SK-N-SH (cell line): Measurements from ENCODE around the gene IL17REL. TPM values are rescaled to one million over a fixed set of nuclear protein-coding genes. Genes with fewer than 3 reads are reported as not detected.
"Not testable (repeated sequence)": the region's sequence is repeated elsewhere in the genome, so short reads cannot be mapped to it uniquely, and the experiment has no call there.

Source experiments
- CTCF ChIA-PET: fragments of 300-600, 350-600 bp; formaldehyde crosslinking; extraction: SDS; loops from one replicate; lab custom pipeline; 2021; lab: Yijun Ruan, JAX
- POLR2A ChIA-PET: fragments of 350-600 bp; sonication (Branson Sonifier 250); formaldehyde crosslinking; extraction: SDS; loops from one replicate; lab custom pipeline; 2020; ENCODE audit warnings: antibody characterized with exemption, inconsistent platforms; lab: Yijun Ruan, JAX
- DNase-seq: peaks from one replicate; pipeline ENCODE4 v3.0.0; 2012
- H2AFZ ChIP-seq: fragments of 200-600 bp; sonication (generic); 2 replicates; pipeline ENCODE4 v1.8.1; 2016; ENCODE audit warnings: antibody characterized with exemption, mild to moderate bottlenecking, low read depth
- H3F3A ChIP-seq: fragments of 200-600 bp; sonication (generic); replicated peaks from 2 replicates; pipeline ENCODE3; 2016; ENCODE audit warnings: antibody characterized with exemption, mild to moderate bottlenecking; ENCODE audit not compliant: insufficient read depth
- H3K27ac ChIP-seq, 2 experiments: fragments of 200-500 bp in 1 of 2; fragments of 200-600 bp in 1 of 2; sonication (Bioruptor generic) in 1 of 2; sonication (generic), shearing (Covaris generic) in 1 of 2; 2 replicates each; pipeline versions ENCODE4 v1.5.1 to v1.6.1; 2014 to 2016; ENCODE audit warnings: low read depth in 2 of 2, inconsistent platforms in 1 of 2, low read length in 1 of 2, mild to moderate bottlenecking in 1 of 2, mixed read lengths in 1 of 2
- H3K27me3 ChIP-seq: fragments of 200-600 bp; sonication (generic), shearing (Covaris generic); 2 replicates; pipeline ENCODE4 v1.6.1; 2016; ENCODE audit warnings: mixed run types; ENCODE audit not compliant: insufficient read depth
- H3K36me3 ChIP-seq, 2 experiments: fragments of 200-500 bp in 1 of 2; fragments of 200-600 bp in 1 of 2; sonication (Bioruptor generic) in 1 of 2; sonication (generic) in 1 of 2; replicated peaks in 1 of 2; 2 replicates each; pipeline versions ENCODE3 to v1.5.1; 2014 to 2016; ENCODE audit warnings: low read length in 1 of 2, mild to moderate bottlenecking in 1 of 2; ENCODE audit not compliant: insufficient read depth in 2 of 2, control insufficient read depth in 1 of 2
- H3K4me1 ChIP-seq, 2 experiments: fragments of 200-500 bp in 1 of 2; fragments of 200-600 bp in 1 of 2; sonication (Bioruptor generic) in 1 of 2; sonication (generic), shearing (Covaris generic) in 1 of 2; 2 replicates each; pipeline versions ENCODE4 v1.5.1 to v1.6.1; 2014 to 2016; ENCODE audit warnings: low read depth in 1 of 2, low read length in 1 of 2, mixed run types in 1 of 2; ENCODE audit not compliant: insufficient read depth in 2 of 2, control insufficient read depth in 1 of 2
- H3K4me2 ChIP-seq: fragments of 200-600 bp; sonication (generic), shearing (Covaris generic); 2 replicates; pipeline ENCODE4 v1.6.1; 2017; ENCODE audit warnings: mixed run types
- H3K4me3 ChIP-seq, 2 experiments: fragments of 200-500 bp in 1 of 2; fragments of 200-600 bp in 1 of 2; sonication (Bioruptor generic) in 1 of 2; sonication (generic), shearing (Covaris generic) in 1 of 2; 2 replicates each; pipeline versions ENCODE4 v1.5.1 to v1.8.1; 2014 to 2016; ENCODE audit warnings: low read depth in 2 of 2, inconsistent platforms in 1 of 2, low read length in 1 of 2, mild to moderate bottlenecking in 1 of 2, mixed read lengths in 1 of 2, moderate library complexity in 1 of 2
- H3K79me2 ChIP-seq: fragments of 200-600 bp; sonication (generic); 2 replicates; pipeline ENCODE4 v1.8.1; 2017; ENCODE audit warnings: mild to moderate bottlenecking; ENCODE audit not compliant: insufficient read depth
- H3K9ac ChIP-seq: fragments of 200-600 bp; sonication (generic); 2 replicates; pipeline ENCODE4 v1.6.1; 2017; ENCODE audit warnings: mixed run types
- H3K9me2 ChIP-seq: fragments of 200-600 bp; sonication (generic); 2 replicates; pipeline ENCODE4 v1.6.1; 2017; ENCODE audit warnings: mixed run types
- H3K9me3 ChIP-seq: fragments of 200-600 bp; sonication (generic); 2 replicates; pipeline ENCODE4 v1.6.1; 2017; ENCODE audit warnings: mixed run types, mild to moderate bottlenecking, moderate library complexity
- H4K20me1 ChIP-seq: fragments of 200-600 bp; sonication (generic); 2 replicates; pipeline ENCODE4 v1.6.1; 2017; ENCODE audit warnings: mild to moderate bottlenecking, mixed run types; ENCODE audit not compliant: insufficient read depth
- CHD2 ChIP-seq: fragments of 150-350 bp; IDR thresholded peaks from 2 replicates; pipeline ENCODE4 v1.6.1; 2018; ENCODE audit warnings: low read length; ENCODE audit not compliant: partially characterized antibody
- CTCF ChIP-seq: fragments of 200-600 bp; sonication (generic); IDR thresholded peaks from 2 replicates; pipeline ENCODE4 v1.6.1; 2017; ENCODE audit warnings: antibody characterized with exemption, mild to moderate bottlenecking, moderate library complexity
- FOXJ3 ChIP-seq: sonication (generic); formaldehyde crosslinking; IDR thresholded peaks from 2 replicates; pipeline ENCODE4 v1.5.1; 2020; ENCODE audit warnings: mild to moderate bottlenecking, missing genetic modification reagents
- FOXM1 ChIP-seq: IDR thresholded peaks from 2 replicates; pipeline ENCODE4 v1.4.0; 2012; ENCODE audit warnings: low read depth, mild to moderate bottlenecking
- GABPA ChIP-seq: IDR thresholded peaks from 2 replicates; pipeline ENCODE4 v1.4.0; 2012; ENCODE audit warnings: low read depth, mild to moderate bottlenecking
- JUND ChIP-seq: IDR thresholded peaks from 2 replicates; pipeline ENCODE4 v1.4.0; 2012
- MXI1 ChIP-seq: IDR thresholded peaks from 2 replicates; pipeline ENCODE4 v1.6.1; 2012; ENCODE audit warnings: mild to moderate bottlenecking, low read depth, low read length, improper control_type of control experiment
- NFIC ChIP-seq: IDR thresholded peaks from 2 replicates; pipeline ENCODE4 v1.4.0; 2012; ENCODE audit warnings: borderline replicate concordance
- NRF1 ChIP-seq: IDR thresholded peaks from 2 replicates; pipeline ENCODE4 v1.6.1; 2012; ENCODE audit warnings: low read depth, mild to moderate bottlenecking, low read length
- POLR2AphosphoS5 ChIP-seq: IDR thresholded peaks from 2 replicates; pipeline ENCODE4 v1.6.1; 2012; ENCODE audit warnings: low read depth, low read length
- RAD21 ChIP-seq: IDR thresholded peaks from 2 replicates; pipeline ENCODE4 v1.6.1; 2012; ENCODE audit warnings: mild to moderate bottlenecking, low read length
- RCOR1 ChIP-seq: fragments of 150-350 bp; IDR thresholded peaks from 2 replicates; pipeline ENCODE4 v1.6.1; 2017; ENCODE audit warnings: antibody characterized with exemption, low read length
- TCF12 ChIP-seq: IDR thresholded peaks from 2 replicates; pipeline ENCODE4 v1.4.0; 2012
- TEAD4 ChIP-seq: IDR thresholded peaks from 2 replicates; pipeline ENCODE4 v1.4.0; 2012; ENCODE audit warnings: mild to moderate bottlenecking, borderline replicate concordance; ENCODE audit not compliant: insufficient read depth
- YY1 ChIP-seq: IDR thresholded peaks from 2 replicates; pipeline ENCODE4 v1.4.0; 2012; ENCODE audit warnings: low read depth, mild to moderate bottlenecking
- WGBS: methylation state at CpG from one replicate; pipeline ENCODE4 v1.1.6; 2017; ENCODE audit warnings: low lambda C conversion rate; 5-methylcytosine and 5-hydroxymethylcytosine counted together
- polyA plus RNA-seq, 3 experiments: library from polyadenylated mRNA; depleted of rRNA; stranded (reverse); fragments of >200 nt; gene quantifications; 2 replicates each; pipeline ENCODE4 v1.2.3, GENCODE V29; 2012
- TF ChIP-seq, protein P1 (sequence below): IDR thresholded peaks from 2 replicates; pipeline ENCODE4 v1.4.0; 2012; ENCODE audit warnings: low read depth, borderline replicate concordance
- TF ChIP-seq, protein P2 (sequence below): IDR thresholded peaks from 2 replicates; pipeline ENCODE4 v1.6.1; 2012; ENCODE audit warnings: mild to moderate bottlenecking, low read depth, low read length, moderate library complexity
- TF ChIP-seq, protein P3 (sequence below): IDR thresholded peaks from 2 replicates; pipeline ENCODE4 v1.4.0; 2012; ENCODE audit warnings: low read depth, borderline replicate concordance

The IL17REL gene
- polyA plus RNA-seq, 1 of the 3 experiments (the other 2 are of a cell fraction): not detected

GRCh38 chr22:49991167-49991566 lies 21.4 kb downstream of the IL17REL start:
- no peak for TF ChIP-seq NFIC
- TF ChIP-seq YY1: no peak
- TF ChIP-seq GABPA: no peak
- no peak for TF ChIP-seq RAD21
- no peak for TF ChIP-seq TEAD4
- TF ChIP-seq FOXJ3: no peak
- no peak for TF ChIP-seq CHD2
- TF ChIP-seq FOXM1: no peak
- TF ChIP-seq, protein P1, sequence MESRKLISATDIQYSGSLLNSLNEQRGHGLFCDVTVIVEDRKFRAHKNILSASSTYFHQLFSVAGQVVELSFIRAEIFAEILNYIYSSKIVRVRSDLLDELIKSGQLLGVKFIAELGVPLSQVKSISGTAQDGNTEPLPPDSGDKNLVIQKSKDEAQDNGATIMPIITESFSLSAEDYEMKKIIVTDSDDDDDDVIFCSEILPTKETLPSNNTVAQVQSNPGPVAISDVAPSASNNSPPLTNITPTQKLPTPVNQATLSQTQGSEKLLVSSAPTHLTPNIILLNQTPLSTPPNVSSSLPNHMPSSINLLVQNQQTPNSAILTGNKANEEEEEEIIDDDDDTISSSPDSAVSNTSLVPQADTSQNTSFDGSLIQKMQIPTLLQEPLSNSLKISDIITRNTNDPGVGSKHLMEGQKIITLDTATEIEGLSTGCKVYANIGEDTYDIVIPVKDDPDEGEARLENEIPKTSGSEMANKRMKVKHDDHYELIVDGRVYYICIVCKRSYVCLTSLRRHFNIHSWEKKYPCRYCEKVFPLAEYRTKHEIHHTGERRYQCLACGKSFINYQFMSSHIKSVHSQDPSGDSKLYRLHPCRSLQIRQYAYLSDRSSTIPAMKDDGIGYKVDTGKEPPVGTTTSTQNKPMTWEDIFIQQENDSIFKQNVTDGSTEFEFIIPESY: no peak
- no peak for TF ChIP-seq RCOR1
- TF ChIP-seq NRF1: no peak
- TF ChIP-seq, protein P2, sequence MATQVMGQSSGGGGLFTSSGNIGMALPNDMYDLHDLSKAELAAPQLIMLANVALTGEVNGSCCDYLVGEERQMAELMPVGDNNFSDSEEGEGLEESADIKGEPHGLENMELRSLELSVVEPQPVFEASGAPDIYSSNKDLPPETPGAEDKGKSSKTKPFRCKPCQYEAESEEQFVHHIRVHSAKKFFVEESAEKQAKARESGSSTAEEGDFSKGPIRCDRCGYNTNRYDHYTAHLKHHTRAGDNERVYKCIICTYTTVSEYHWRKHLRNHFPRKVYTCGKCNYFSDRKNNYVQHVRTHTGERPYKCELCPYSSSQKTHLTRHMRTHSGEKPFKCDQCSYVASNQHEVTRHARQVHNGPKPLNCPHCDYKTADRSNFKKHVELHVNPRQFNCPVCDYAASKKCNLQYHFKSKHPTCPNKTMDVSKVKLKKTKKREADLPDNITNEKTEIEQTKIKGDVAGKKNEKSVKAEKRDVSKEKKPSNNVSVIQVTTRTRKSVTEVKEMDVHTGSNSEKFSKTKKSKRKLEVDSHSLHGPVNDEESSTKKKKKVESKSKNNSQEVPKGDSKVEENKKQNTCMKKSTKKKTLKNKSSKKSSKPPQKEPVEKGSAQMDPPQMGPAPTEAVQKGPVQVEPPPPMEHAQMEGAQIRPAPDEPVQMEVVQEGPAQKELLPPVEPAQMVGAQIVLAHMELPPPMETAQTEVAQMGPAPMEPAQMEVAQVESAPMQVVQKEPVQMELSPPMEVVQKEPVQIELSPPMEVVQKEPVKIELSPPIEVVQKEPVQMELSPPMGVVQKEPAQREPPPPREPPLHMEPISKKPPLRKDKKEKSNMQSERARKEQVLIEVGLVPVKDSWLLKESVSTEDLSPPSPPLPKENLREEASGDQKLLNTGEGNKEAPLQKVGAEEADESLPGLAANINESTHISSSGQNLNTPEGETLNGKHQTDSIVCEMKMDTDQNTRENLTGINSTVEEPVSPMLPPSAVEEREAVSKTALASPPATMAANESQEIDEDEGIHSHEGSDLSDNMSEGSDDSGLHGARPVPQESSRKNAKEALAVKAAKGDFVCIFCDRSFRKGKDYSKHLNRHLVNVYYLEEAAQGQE: no peak
- no peak for TF ChIP-seq CTCF
- TF ChIP-seq MXI1: no peak
- TF ChIP-seq TCF12: no peak
- no peak for TF ChIP-seq JUND
- no peak for TF ChIP-seq POLR2AphosphoS5
- TF ChIP-seq, protein P3, sequence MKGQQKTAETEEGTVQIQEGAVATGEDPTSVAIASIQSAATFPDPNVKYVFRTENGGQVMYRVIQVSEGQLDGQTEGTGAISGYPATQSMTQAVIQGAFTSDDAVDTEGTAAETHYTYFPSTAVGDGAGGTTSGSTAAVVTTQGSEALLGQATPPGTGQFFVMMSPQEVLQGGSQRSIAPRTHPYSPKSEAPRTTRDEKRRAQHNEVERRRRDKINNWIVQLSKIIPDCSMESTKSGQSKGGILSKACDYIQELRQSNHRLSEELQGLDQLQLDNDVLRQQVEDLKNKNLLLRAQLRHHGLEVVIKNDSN: no peak

DNA sequence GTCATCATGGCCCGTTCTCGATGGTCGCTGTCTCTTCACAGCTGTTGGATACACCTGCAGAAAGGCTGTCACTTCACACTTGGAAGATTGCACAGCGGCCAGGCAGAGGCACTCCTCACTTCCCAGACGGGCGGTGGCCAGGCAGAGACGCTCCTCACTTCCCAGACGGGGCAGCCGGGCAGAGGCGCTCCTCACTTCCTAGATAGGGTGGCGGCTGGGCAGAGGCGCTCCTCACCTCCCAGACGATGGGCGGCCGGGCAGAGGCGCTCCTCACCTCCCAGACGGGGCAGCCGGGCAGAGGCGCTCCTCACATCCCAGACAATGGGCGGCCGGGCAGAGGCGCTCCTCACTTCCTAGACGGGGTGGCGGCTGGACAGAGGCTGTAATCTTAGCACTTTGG lies 22.7 kb downstream of the IL17REL start:
- H3K27me3 ChIP-seq, CTCF ChIA-PET, H3K4me2 ChIP-seq, H3K4me3 ChIP-seq, H3F3A ChIP-seq, POLR2A ChIA-PET, H3K9ac ChIP-seq, H3K79me2 ChIP-seq, DNase-seq, H4K20me1 ChIP-seq, H3K4me1 ChIP-seq, H3K9me2 ChIP-seq, H3K27ac ChIP-seq, H3K36me3 ChIP-seq, H2AFZ ChIP-seq: not testable (repeated sequence)
- H3K9me3 ChIP-seq: peaks cover 16% of the 10 kb centered on the region; the same call in 1 of the 2 replicates
- WGBS: 79% methylated on average over 9 of the region's 24 CpGs

More at GRCh38 chr22:49991167-49991566, 21.4 kb downstream of the IL17REL start:
- peaks cover 0 to 3% of the 10 kb centered on the region in 2 experiments for H3K36me3 ChIP-seq
- no peak overlapping the region for H3K4me2 ChIP-seq
- H3K4me1 ChIP-seq: no peaks in the 10 kb centered on the region
- POLR2A ChIA-PET: no interaction called here
- no peak overlapping the region for H3K27ac ChIP-seq
- H2AFZ ChIP-seq: no peak overlapping the region
- no peak overlapping the region for H3K9ac ChIP-seq
- peaks cover 11% of the 10 kb centered on the region; the same call in 1 of the 2 replicates for H3K9me3 ChIP-seq
- no peaks in the 10 kb centered on the region for H3K79me2 ChIP-seq
- H4K20me1 ChIP-seq: no peaks in the 10 kb centered on the region
- 19% methylated on average over 6 of the region's 6 CpGs for WGBS
- no peaks in the 10 kb centered on the region for H3K27me3 ChIP-seq
- no peak overlapping the region for H3K4me3 ChIP-seq
- no peaks in the 10 kb centered on the region for H3K9me2 ChIP-seq
- H3F3A ChIP-seq: no peaks in the 10 kb centered on the region
- no peak for DNase-seq
- CTCF ChIA-PET: interaction anchor here (1.0 to 2.3 kb wide), 2 partner anchors 39 kb away, joined by 4 to 10 read pairs; no protein-coding TSS in a partner anchor
